ENCODE results near the gene CARMIL1.
A peak's percentile ranks its signal among the peaks of the same experiment; 100 is the strongest.

Gene CARMIL1

GRCh38 chr6:25486550-25486949 lies 207.4 kb downstream of the CARMIL1 start:
- no peak overlapping the region for H3K4me3 ChIP-seq (ENCODE audit: severe bottlenecking)
- no peak for DNase-seq (ENCODE audit: low spot score)
- H3K36me3 ChIP-seq (ENCODE audit: low read depth), result peaks cover 20% of the 10 kb centered on the region
- no peaks in the 10 kb centered on the region for H3K4me1 ChIP-seq (ENCODE audit: insufficient read depth, poor library complexity, severe bottlenecking)
- H3K27ac ChIP-seq (ENCODE audit: poor library complexity, severe bottlenecking), result no peak overlapping the region
- no peaks in the 10 kb centered on the region for H3K9me3 ChIP-seq (ENCODE audit: severe bottlenecking)
- no peak for ATAC-seq (ENCODE audit: low read depth)
- TF ChIP-seq CTCF (IDR thresholded peaks at IDR 0.05; ENCODE audit: poor library complexity, severe bottlenecking), result no peak
- no peaks in the 10 kb centered on the region for H3K27me3 ChIP-seq (ENCODE audit: insufficient read depth, poor library complexity, severe bottlenecking)

GRCh38 chr6:25487012-25487411 lies 207.8 kb downstream of the CARMIL1 start:
- Histone ChIP-seq H3K4me3 (ENCODE audit: severe bottlenecking) (no peak overlapping the region), H3K27me3 (ENCODE audit: insufficient read depth, poor library complexity, severe bottlenecking) (no peaks in the 10 kb centered on the region), H3K9me3 (ENCODE audit: severe bottlenecking) (no peaks in the 10 kb centered on the region), H3K4me1 (ENCODE audit: insufficient read depth, poor library complexity, severe bottlenecking) (no peaks in the 10 kb centered on the region), H3K27ac (ENCODE audit: poor library complexity, severe bottlenecking) (no peak overlapping the region), H3K36me3 (ENCODE audit: low read depth) (peaks cover 16% of the 10 kb centered on the region)
- DNase-seq (ENCODE audit: low spot score) (no peak), ATAC-seq (ENCODE audit: low read depth) (no peak)
- TF ChIP-seq CTCF (IDR thresholded peaks at IDR 0.05; ENCODE audit: poor library complexity, severe bottlenecking), result no peak

- Histone ChIP-seq H3K27me3 (ENCODE audit: insufficient read depth, poor library complexity, severe bottlenecking) (no peaks in the 10 kb centered on the region), H3K4me3 (ENCODE audit: severe bottlenecking) (no peak overlapping the region), H3K4me1 (ENCODE audit: insufficient read depth, poor library complexity, severe bottlenecking) (no peaks in the 10 kb centered on the region), H3K36me3 (ENCODE audit: low read depth) (peaks cover 9% of the 10 kb centered on the region), H3K9me3 (ENCODE audit: severe bottlenecking) (no peaks in the 10 kb centered on the region), H3K27ac (ENCODE audit: poor library complexity, severe bottlenecking) (no peak overlapping the region)
- ATAC-seq (ENCODE audit: low read depth) (no peak), DNase-seq (ENCODE audit: low spot score) (no peak)
- TF ChIP-seq CTCF (IDR thresholded peaks at IDR 0.05; ENCODE audit: poor library complexity, severe bottlenecking), result no peak
Observed at GRCh38 chr6:25488156-25488555, 209.0 kb downstream of the CARMIL1 start.

- Histone ChIP-seq H3K27me3 (ENCODE audit: insufficient read depth, poor library complexity, severe bottlenecking) (no peaks in the 10 kb centered on the region), H3K27ac (ENCODE audit: poor library complexity, severe bottlenecking) (no peak overlapping the region), H3K9me3 (ENCODE audit: severe bottlenecking) (no peaks in the 10 kb centered on the region), H3K4me1 (ENCODE audit: insufficient read depth, poor library complexity, severe bottlenecking) (no peaks in the 10 kb centered on the region), H3K4me3 (ENCODE audit: severe bottlenecking) (no peak overlapping the region), H3K36me3 (ENCODE audit: low read depth) (peaks cover 9% of the 10 kb centered on the region)
- ATAC-seq (ENCODE audit: low read depth), result no peak
- no peak for TF ChIP-seq CTCF (IDR thresholded peaks at IDR 0.05; ENCODE audit: poor library complexity, severe bottlenecking)
- DNase-seq (ENCODE audit: low spot score), result no peak
Observed at GRCh38 chr6:25489399-25489798, 210.2 kb downstream of the CARMIL1 start.

- peaks cover 13% of the 10 kb centered on the region for H3K36me3 ChIP-seq (ENCODE audit: low read depth)
- ATAC-seq (ENCODE audit: low read depth) (peak; percentile 84), DNase-seq (ENCODE audit: low spot score) (no peak)
- no peak overlapping the region for H3K27ac ChIP-seq (ENCODE audit: poor library complexity, severe bottlenecking)
- no peak overlapping the region for H3K4me3 ChIP-seq (ENCODE audit: severe bottlenecking)
- no peaks in the 10 kb centered on the region for H3K27me3 ChIP-seq (ENCODE audit: insufficient read depth, poor library complexity, severe bottlenecking)
- TF ChIP-seq CTCF (IDR thresholded peaks at IDR 0.05; ENCODE audit: poor library complexity, severe bottlenecking), result peak; percentile 85
- H3K4me1 ChIP-seq (ENCODE audit: insufficient read depth, poor library complexity, severe bottlenecking), result no peaks in the 10 kb centered on the region
- H3K9me3 ChIP-seq (ENCODE audit: severe bottlenecking), result no peaks in the 10 kb centered on the region
Observed at GRCh38 chr6:25490018-25490801, 211.0 kb downstream of the CARMIL1 start.
